Testis (tissue), 2 donors: ENCODE measurements around the gene FAM20B.

ENCODE experiments used
- CTCF ChIP-seq, 3 experiments: fragments of 450-650 bp in 2 of 3; fragments of 200-600 bp in 1 of 3; sonication (generic) in 1 of 3; IDR thresholded peaks; one replicate each; pipeline ENCODE4 v1.5.1; 2016 to 2019; ENCODE audit warnings: antibody characterized with exemption in 3 of 3, mild to moderate bottlenecking in 2 of 3, moderate library complexity in 1 of 3
- POLR2A ChIP-seq: fragments of 450-650 bp; IDR thresholded peaks from one replicate; pipeline ENCODE4 v1.6.1; 2017; ENCODE audit warnings: antibody characterized with exemption, mild to moderate bottlenecking, moderate library complexity

- no peak for TF ChIP-seq CTCF (IDR thresholded peaks at IDR 0.05)
- TF ChIP-seq POLR2A: no peak
These were observed 78.3 kb downstream of the FAM20B start for GRCh38 chr1:179103999-179104398.
